Thyroid gland (tissue), 4 donors: ENCODE results near the gene CHD6.

Source experiments
- POLR2A ChIP-seq, 2 donors: fragments of 450-650 bp; IDR thresholded peaks; one replicate each; pipeline ENCODE4 v1.6.1; 2017; ENCODE audit warnings: antibody characterized with exemption in 2 of 2, mild to moderate bottlenecking in 2 of 2, moderate library complexity in 1 of 2
- TF ChIP-seq, protein P1 (sequence below), 6 experiments: fragments of 200-600 bp in 3 of 6; fragments of 450-650 bp in 3 of 6; sonication (generic) in 3 of 6; IDR thresholded peaks; one replicate each; pipeline ENCODE4 v1.5.1; 2016 to 2019; ENCODE audit warnings: antibody characterized with exemption in 6 of 6, mild to moderate bottlenecking in 2 of 6, inconsistent platforms in 1 of 6, moderate library complexity in 1 of 6

DNA sequence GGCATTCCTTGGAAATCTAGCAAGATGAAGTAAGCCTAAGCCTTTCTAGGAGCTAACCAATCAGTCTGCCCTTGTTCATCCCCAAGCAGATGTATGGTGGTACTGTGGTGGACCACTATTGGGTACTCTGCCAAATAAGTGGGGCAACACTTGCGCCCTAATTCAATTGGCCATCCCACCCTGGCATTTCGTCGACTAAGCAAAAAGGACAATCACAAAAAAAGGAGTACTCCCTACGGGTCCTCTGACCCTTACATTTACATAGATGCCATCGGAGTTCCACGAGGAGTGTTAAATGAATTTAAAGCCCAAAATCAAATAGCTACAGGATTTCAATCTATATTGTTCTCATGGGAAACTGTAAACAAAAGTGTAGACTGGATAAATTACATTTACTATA lies 19.5 kb downstream of the CHD6 start:
- TF ChIP-seq, protein P1, sequence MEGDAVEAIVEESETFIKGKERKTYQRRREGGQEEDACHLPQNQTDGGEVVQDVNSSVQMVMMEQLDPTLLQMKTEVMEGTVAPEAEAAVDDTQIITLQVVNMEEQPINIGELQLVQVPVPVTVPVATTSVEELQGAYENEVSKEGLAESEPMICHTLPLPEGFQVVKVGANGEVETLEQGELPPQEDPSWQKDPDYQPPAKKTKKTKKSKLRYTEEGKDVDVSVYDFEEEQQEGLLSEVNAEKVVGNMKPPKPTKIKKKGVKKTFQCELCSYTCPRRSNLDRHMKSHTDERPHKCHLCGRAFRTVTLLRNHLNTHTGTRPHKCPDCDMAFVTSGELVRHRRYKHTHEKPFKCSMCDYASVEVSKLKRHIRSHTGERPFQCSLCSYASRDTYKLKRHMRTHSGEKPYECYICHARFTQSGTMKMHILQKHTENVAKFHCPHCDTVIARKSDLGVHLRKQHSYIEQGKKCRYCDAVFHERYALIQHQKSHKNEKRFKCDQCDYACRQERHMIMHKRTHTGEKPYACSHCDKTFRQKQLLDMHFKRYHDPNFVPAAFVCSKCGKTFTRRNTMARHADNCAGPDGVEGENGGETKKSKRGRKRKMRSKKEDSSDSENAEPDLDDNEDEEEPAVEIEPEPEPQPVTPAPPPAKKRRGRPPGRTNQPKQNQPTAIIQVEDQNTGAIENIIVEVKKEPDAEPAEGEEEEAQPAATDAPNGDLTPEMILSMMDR (IDR thresholded peaks at IDR 0.05) = no peak
- TF ChIP-seq POLR2A (IDR thresholded peaks at IDR 0.05) = no peak
